Measurements from ENCODE around the gene BICRA. TPM values are rescaled to one million over a fixed set of nuclear protein-coding genes. Genes with fewer than 3 reads are reported as not detected.

BICRA gene
- total and polyA plus RNA-seq, 2 donors from 2014 or later: 3.2 to 14.7 TPM

DNA sequence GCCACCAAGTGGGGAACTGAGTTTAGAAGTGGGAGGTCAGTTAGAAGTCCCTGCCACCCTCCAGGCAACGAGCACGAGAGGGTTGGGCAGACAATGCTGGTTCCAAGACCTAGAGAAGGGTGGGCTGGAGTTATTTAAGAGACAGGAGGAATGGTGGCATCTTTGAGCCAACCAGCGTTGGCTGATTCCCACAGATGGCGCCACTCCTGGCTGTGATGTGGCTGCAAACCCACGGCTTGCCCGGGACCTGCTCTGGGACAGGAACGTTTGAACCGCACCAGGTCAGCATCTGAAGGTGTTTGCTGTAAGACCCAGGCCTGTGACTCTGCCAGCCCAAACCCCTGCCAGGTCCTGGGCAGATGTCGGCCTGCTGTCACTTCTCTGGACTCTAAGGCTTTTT is 42.8 kb downstream of the BICRA start:
- Histone ChIP-seq H3K9me3 (ENCODE audit: control insufficient read depth in 2 of 3, insufficient read depth in 1 of 3, low read length in 3 of 3) (no peaks in the 10 kb centered on the region), H3K9ac (ENCODE audit: low read length in 3 of 3) (no peak overlapping the region), H3K27me3 (ENCODE audit: control insufficient read depth, insufficient read depth, low read length) (no peaks in the 10 kb centered on the region), H3K4me3 (ENCODE audit: low read length in 3 of 3) (no peak overlapping the region), H3K27ac (ENCODE audit: low read depth in 2 of 2, low read length in 2 of 2) (no peak overlapping the region), H3K36me3 (ENCODE audit: control insufficient read depth in 2 of 3, insufficient read depth in 3 of 3, low read length in 3 of 3) (peaks cover 0 to 4% (median 3%) of the 10 kb centered on the region in 3 donors), H3K4me1 (ENCODE audit: control insufficient read depth in 2 of 3, insufficient read depth in 2 of 3, low read depth in 1 of 3, low read length in 3 of 3) (no peaks in the 10 kb centered on the region)
- TF ChIP-seq CTCF (IDR thresholded peaks at IDR 0.05; ENCODE audit: borderline replicate concordance, extremely low read depth, insufficient read depth): no peak
- FAIRE-seq (no peak), DNase-seq (no peak)
- intact Hi-C loops (cut with DNase I): no loop called here

GRCh38 chr19:47652285-47652684 is 43.4 kb downstream of the BICRA start:
- no peak for TF ChIP-seq CTCF (IDR thresholded peaks at IDR 0.05; ENCODE audit: borderline replicate concordance, extremely low read depth, insufficient read depth)
- no peaks in the 10 kb centered on the region for H3K4me1 ChIP-seq (ENCODE audit: control insufficient read depth in 2 of 3, insufficient read depth in 2 of 3, low read depth in 1 of 3, low read length in 3 of 3)
- intact Hi-C loops (cut with DNase I): no loop called here
- H3K36me3 ChIP-seq (ENCODE audit: control insufficient read depth in 2 of 3, insufficient read depth in 3 of 3, low read length in 3 of 3): peaks cover 0 to 4% (median 3%) of the 10 kb centered on the region in 3 donors
- DNase-seq (no peak), FAIRE-seq (no peak)
- H3K27ac ChIP-seq (ENCODE audit: low read depth in 2 of 2, low read length in 2 of 2): no peak overlapping the region
- H3K4me3 ChIP-seq (ENCODE audit: low read length in 3 of 3): no peak overlapping the region
- H3K9me3 ChIP-seq (ENCODE audit: control insufficient read depth in 2 of 3, insufficient read depth in 1 of 3, low read length in 3 of 3): no peaks in the 10 kb centered on the region
- no peak overlapping the region for H3K9ac ChIP-seq (ENCODE audit: low read length in 3 of 3)
- H3K27me3 ChIP-seq (ENCODE audit: control insufficient read depth, insufficient read depth, low read length): no peaks in the 10 kb centered on the region

- no peaks in the 10 kb centered on the region for H3K27me3 ChIP-seq (ENCODE audit: control insufficient read depth, insufficient read depth, low read length)
- intact Hi-C loops (cut with DNase I): no loop called here
- no peak for TF ChIP-seq CTCF (IDR thresholded peaks at IDR 0.05; ENCODE audit: borderline replicate concordance, extremely low read depth, insufficient read depth)
- H3K4me1 ChIP-seq (ENCODE audit: control insufficient read depth in 2 of 3, insufficient read depth in 2 of 3, low read depth in 1 of 3, low read length in 3 of 3): no peaks in the 10 kb centered on the region
- FAIRE-seq: no peak
- no peak for DNase-seq
- H3K27ac ChIP-seq (ENCODE audit: low read depth in 2 of 2, low read length in 2 of 2): no peak overlapping the region
- peaks cover 0 to 4% (median 3%) of the 10 kb centered on the region in 3 donors for H3K36me3 ChIP-seq (ENCODE audit: control insufficient read depth in 2 of 3, insufficient read depth in 3 of 3, low read length in 3 of 3)
- no peak overlapping the region for H3K4me3 ChIP-seq (ENCODE audit: low read length in 3 of 3)
- no peak overlapping the region for H3K9ac ChIP-seq (ENCODE audit: low read length in 3 of 3)
- H3K9me3 ChIP-seq (ENCODE audit: control insufficient read depth in 2 of 3, insufficient read depth in 1 of 3, low read length in 3 of 3): no peaks in the 10 kb centered on the region
Observed at GRCh38 chr19:47653856-47654255, 44.9 kb downstream of the BICRA start.

DNA sequence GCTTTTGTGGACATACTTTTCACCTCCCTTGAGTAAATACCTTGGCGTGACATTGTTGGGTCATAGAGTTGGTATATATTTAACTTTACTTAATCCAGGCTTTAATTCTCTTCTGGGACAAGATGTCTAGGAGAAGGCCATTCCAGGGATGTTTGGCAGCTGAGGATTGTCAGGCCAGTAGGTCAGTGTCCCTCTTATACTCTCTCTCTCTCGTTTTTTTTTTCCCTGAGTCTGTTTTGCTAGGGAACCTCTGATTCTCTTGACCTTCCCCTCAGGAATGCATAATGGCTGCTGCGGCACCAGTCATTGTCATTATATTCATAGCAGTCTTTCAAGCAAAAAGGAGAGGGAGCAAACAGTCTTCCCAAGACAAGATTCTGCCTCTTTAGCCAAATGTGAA is 48.8 kb downstream of the BICRA start:
- DNase-seq (no peak), FAIRE-seq (no peak)
- intact Hi-C loops (cut with DNase I): no loop called here
- Histone ChIP-seq H3K4me1 (ENCODE audit: control insufficient read depth in 2 of 3, insufficient read depth in 2 of 3, low read depth in 1 of 3, low read length in 3 of 3) (no peaks in the 10 kb centered on the region), H3K36me3 (ENCODE audit: control insufficient read depth in 2 of 3, insufficient read depth in 3 of 3, low read length in 3 of 3) (peaks cover 0 to 3% (median 0%) of the 10 kb centered on the region in 3 donors), H3K9ac (ENCODE audit: low read length in 3 of 3) (no peak overlapping the region), H3K9me3 (ENCODE audit: control insufficient read depth in 2 of 3, insufficient read depth in 1 of 3, low read length in 3 of 3) (no peaks in the 10 kb centered on the region), H3K4me3 (ENCODE audit: low read length in 3 of 3) (no peak overlapping the region), H3K27me3 (ENCODE audit: control insufficient read depth, insufficient read depth, low read length) (no peaks in the 10 kb centered on the region), H3K27ac (ENCODE audit: low read depth in 2 of 2, low read length in 2 of 2) (no peak overlapping the region)
- no peak for TF ChIP-seq CTCF (IDR thresholded peaks at IDR 0.05; ENCODE audit: borderline replicate concordance, extremely low read depth, insufficient read depth)
